H1 (cell line): Measurements from ENCODE around the gene PLXNB3. TPM values are rescaled to one million over a fixed set of nuclear protein-coding genes. Genes with fewer than 3 reads are reported as not detected.

Experiments
- CTCF ChIA-PET: fragments of 300-600 bp; sonication (Branson Sonifier 250); formaldehyde crosslinking; loops from one replicate; lab custom pipeline; 2021; ENCODE audit not compliant: partially characterized antibody; lab: Charles Lee
- POLR2A ChIA-PET: fragments of 300-600 bp; sonication (Branson Sonifier 250); formaldehyde crosslinking; loops from one replicate; lab custom pipeline; 2021; ENCODE audit warnings: inconsistent platforms; ENCODE audit not compliant: partially characterized antibody; lab: Charles Lee
- DNase-seq, 2 experiments: peaks; one replicate each; pipeline versions ENCODE4 v3.0.0 to v3.0.0-alpha.2; 2010 to 2022; ENCODE audit warnings: low spot score in 2 of 2, low read depth in 1 of 2, mixed read lengths in 1 of 2
- FAIRE-seq: peaks from 2 replicates; lab custom pipeline; 2011; peaks lifted over from hg19 to GRCh38; lab: Jason Lieb, UNC
- H2AFZ ChIP-seq: 2 replicates; pipeline ENCODE4 v1.8.1; 2012; ENCODE audit warnings: low read length, inconsistent platforms
- H2AK5ac ChIP-seq: 2 replicates; pipeline ENCODE4 v1.6.1; 2013; ENCODE audit warnings: low read depth, low read length
- H2BK120ac ChIP-seq: replicated peaks from 2 replicates; pipeline ENCODE3; 2013; ENCODE audit warnings: low read depth, low read length, inconsistent platforms
- H2BK12ac ChIP-seq: 2 replicates; pipeline ENCODE4 v1.6.1; 2013; ENCODE audit warnings: low read depth, low read length
- H2BK15ac ChIP-seq: 2 replicates; pipeline ENCODE4 v1.6.1; 2013; ENCODE audit warnings: low read length
- H2BK20ac ChIP-seq: 2 replicates; pipeline ENCODE4 v1.6.1; 2013; ENCODE audit warnings: low read length
- H2BK5ac ChIP-seq: 2 replicates; pipeline ENCODE4 v1.6.1; 2013; ENCODE audit warnings: low read depth, low read length
- H3K14ac ChIP-seq: 2 replicates; pipeline ENCODE4 v1.6.1; 2013; ENCODE audit warnings: inconsistent platforms; ENCODE audit not compliant: insufficient read length
- H3K18ac ChIP-seq: 2 replicates; pipeline ENCODE4 v1.6.1; 2013; ENCODE audit warnings: low read length; ENCODE audit errors: extremely low read depth
- H3K23ac ChIP-seq: 2 replicates; pipeline ENCODE4 v1.6.1; 2013; ENCODE audit warnings: inconsistent platforms; ENCODE audit not compliant: insufficient read length
- H3K23me2 ChIP-seq: 2 replicates; pipeline ENCODE4 v1.6.1; 2013; ENCODE audit warnings: low read depth, low read length
- H3K27ac ChIP-seq: 2 replicates; pipeline ENCODE4 v1.6.1; 2011; ENCODE audit warnings: low read depth, low read length, inconsistent platforms
- H3K27me3 ChIP-seq, 4 experiments: replicated peaks in 1 of 4; 1 replicate in 1 of 4; 2 replicates in 3 of 4; pipeline versions ENCODE4 v1.6.1 to v1.8.1; 2011 to 2013; ENCODE audit warnings: low read length in 3 of 4, mild to moderate bottlenecking in 3 of 4, inconsistent platforms in 2 of 4, mixed read lengths in 2 of 4, moderate library complexity in 1 of 4; ENCODE audit not compliant: control insufficient read depth in 3 of 4, insufficient read depth in 3 of 4; ENCODE audit errors: extremely low read depth in 1 of 4
- H3K36me3 ChIP-seq, 4 experiments: 2 replicates each; pipeline versions ENCODE4 v1.6.1 to v1.8.1; 2011 to 2013; ENCODE audit warnings: mild to moderate bottlenecking in 4 of 4, low read length in 3 of 4, moderate library complexity in 2 of 4, control low read depth in 1 of 4, inconsistent platforms in 1 of 4; ENCODE audit not compliant: insufficient read depth in 4 of 4, control insufficient read depth in 2 of 4
- H3K4ac ChIP-seq: replicated peaks from 2 replicates; pipeline ENCODE3; 2013; ENCODE audit warnings: low read length, low read depth, mixed read lengths, inconsistent platforms; ENCODE audit not compliant: insufficient read length
- H3K4me1 ChIP-seq, 4 experiments: replicated peaks in 1 of 4; 1 replicate in 1 of 4; 2 replicates in 3 of 4; pipeline versions ENCODE4 v1.6.1 to v1.8.1; 2011 to 2013; ENCODE audit warnings: low read length in 3 of 4, inconsistent platforms in 2 of 4, mixed read lengths in 1 of 4; ENCODE audit not compliant: insufficient read depth in 4 of 4, control insufficient read depth in 3 of 4
- H3K4me2 ChIP-seq, 2 experiments: 2 replicates each; pipeline versions ENCODE4 v1.6.1 to v1.8.1; 2011 to 2013; ENCODE audit warnings: low read depth in 2 of 2, low read length in 2 of 2, control low read depth in 1 of 2, inconsistent platforms in 1 of 2, mild to moderate bottlenecking in 1 of 2; ENCODE audit not compliant: insufficient read depth in 1 of 2
- H3K4me3 ChIP-seq, 4 experiments: fragments of 200-600, 300-600 bp in 1 of 4; sonication (generic), shearing (Covaris generic), sonication (Bioruptor Twin) in 1 of 4; 2 replicates each; pipeline versions ENCODE4 v1.5.1 to v1.8.1; 2011 to 2016; ENCODE audit warnings: low read length in 4 of 4, low read depth in 3 of 4, control low read depth in 2 of 4, inconsistent platforms in 2 of 4, mild to moderate bottlenecking in 2 of 4, mixed read lengths in 1 of 4, moderate library complexity in 1 of 4; ENCODE audit not compliant: insufficient read depth in 2 of 4; ENCODE audit errors: extremely low read depth in 1 of 4
- H3K56ac ChIP-seq: replicated peaks from 2 replicates; pipeline ENCODE3; 2013; ENCODE audit warnings: low read depth, mild to moderate bottlenecking, mixed read lengths, low read length, inconsistent platforms; ENCODE audit not compliant: insufficient read length
- H3K79me1 ChIP-seq: 2 replicates; pipeline ENCODE4 v1.6.1; 2013; ENCODE audit warnings: low read depth, low read length, control low read depth
- H3K79me2 ChIP-seq, 2 experiments: 2 replicates each; pipeline versions ENCODE4 v1.6.1 to v1.8.1; 2012 to 2013; ENCODE audit warnings: low read length in 2 of 2, mild to moderate bottlenecking in 2 of 2, inconsistent platforms in 1 of 2; ENCODE audit not compliant: insufficient read depth in 2 of 2, control insufficient read depth in 1 of 2
- H3K9ac ChIP-seq, 4 experiments: replicated peaks in 1 of 4; 1 replicate in 1 of 4; 2 replicates in 3 of 4; pipeline versions ENCODE4 v1.6.1 to v1.8.1; 2011 to 2013; ENCODE audit warnings: low read depth in 3 of 4, low read length in 3 of 4, control low read depth in 2 of 4, mild to moderate bottlenecking in 2 of 4, moderate library complexity in 2 of 4, inconsistent platforms in 1 of 4; ENCODE audit errors: extremely low read depth in 1 of 4
- H3K9me3 ChIP-seq, 2 experiments: 2 replicates each; pipeline versions ENCODE4 v1.6.1 to v1.8.1; 2012 to 2013; ENCODE audit warnings: mild to moderate bottlenecking in 2 of 2, moderate library complexity in 2 of 2, control low read depth in 1 of 2, inconsistent platforms in 1 of 2, low read depth in 1 of 2, low read length in 1 of 2, mixed read lengths in 1 of 2; ENCODE audit not compliant: insufficient read depth in 2 of 2
- H4K20me1 ChIP-seq, 2 experiments: replicated peaks in 1 of 2; 2 replicates each; pipeline versions ENCODE3 to v1.8.1; 2011 to 2013; ENCODE audit warnings: inconsistent platforms in 2 of 2, low read length in 2 of 2, mild to moderate bottlenecking in 1 of 2; ENCODE audit not compliant: insufficient read depth in 2 of 2, control insufficient read depth in 1 of 2
- H4K5ac ChIP-seq: 2 replicates; pipeline ENCODE4 v1.6.1; 2013; ENCODE audit warnings: low read length, low read depth, mixed read lengths, inconsistent platforms; ENCODE audit not compliant: insufficient read length
- H4K8ac ChIP-seq: 2 replicates; pipeline ENCODE4 v1.8.0; 2013; ENCODE audit warnings: mild to moderate bottlenecking, moderate library complexity, low read length, inconsistent platforms; ENCODE audit not compliant: insufficient read depth; ENCODE audit errors: extremely low read depth
- H4K91ac ChIP-seq: replicated peaks from 2 replicates; pipeline ENCODE3; 2013; ENCODE audit warnings: low read length, mixed read lengths, inconsistent platforms; ENCODE audit not compliant: insufficient read length
- CBX8 ChIP-seq: fragments of 300-800, 300-1000 bp; sonication (generic); IDR thresholded peaks from 2 replicates; pipeline ENCODE4 v1.7.1; 2016; ENCODE audit warnings: low read depth, low read length, borderline replicate concordance
- E2F6 ChIP-seq: IDR thresholded peaks from 2 replicates; pipeline ENCODE4 v1.6.1; 2012; ENCODE audit warnings: inconsistent platforms
- KDM1A ChIP-seq: fragments of 200-600, 300-600 bp; sonication (generic); IDR thresholded peaks from 2 replicates; pipeline ENCODE4 v1.7.1; 2016; ENCODE audit warnings: mild to moderate bottlenecking, low read length, borderline replicate concordance
- NRF1 ChIP-seq: IDR thresholded peaks from 2 replicates; pipeline ENCODE4 v1.6.1; 2011; ENCODE audit warnings: mild to moderate bottlenecking, low read depth, low read length, improper control_type of control experiment
- WGBS, 2 experiments: shearing (Covaris generic) in 1 of 2; methylation state at CpG; one replicate each; pipeline versions ENCODE4 v1.1.6 to v1.1.7; 2013 to 2015; ENCODE audit warnings: low lambda C conversion rate in 2 of 2, mixed read lengths in 2 of 2, inconsistent platforms in 1 of 2, low coverage in 1 of 2, missing lambda C conversion rate in 1 of 2; ENCODE audit not compliant: insufficient replicate concordance in 2 of 2, insufficient coverage in 1 of 2, insufficient read length in 1 of 2; ENCODE audit errors: extremely low coverage in 1 of 2, missing lambda C conversion rate in 1 of 2; 5-methylcytosine and 5-hydroxymethylcytosine counted together
- polyA plus RNA-seq, 7 experiments: library from polyadenylated mRNA; depleted of rRNA in 3 of 7; stranded (reverse) in 5 of 7; unstranded in 2 of 7; fragments of >200 nt in 5 of 7; fragments of 200-250 nt in 2 of 7; gene quantifications; 1 replicate in 5 of 7; 2 replicates in 1 of 7; 4 replicates in 1 of 7; pipeline versions ENCODE4 v1.2.1 to v1.2.3, GENCODE V29; 2011 to 2013; ENCODE audit warnings: missing spikeins in 2 of 7, mixed read lengths in 2 of 7
- total RNA-seq: library from RNA; stranded (reverse); fragmentation: NEBNext Ultra II Directional; extraction: Animal tissue kit (Norgen Biotek cat#: 25700); gene quantifications from 2 replicates; pipeline ENCODE4 v1.2.1, GENCODE V29; 2021

Gene PLXNB3
- total and polyA plus RNA-seq, 2 of the 8 experiments (the other 6 are each of a cell fraction or from before 2014, with no cell fraction given), result 1.2 to 2.7 TPM

GRCh38 chrX:153804100-153804595 is 40.1 kb downstream of the PLXNB3 start:
- DNase-seq, result no peak
- ChIA-PET CTCF (interaction anchor here (0.6 to 0.7 kb wide), 2 partner anchors 14 to 21 kb away, joined by 3 read pairs; no protein-coding TSS in a partner anchor), POLR2A (interaction anchor here (0.6 to 5.4 kb wide), 7 partner anchors 9 to 205 kb away, joined by 3 to 22 read pairs (median 3); partner anchors contain the start of genes IDH3G and SSR4)
- Histone ChIP-seq H4K5ac (no peak overlapping the region), H3K27ac (no peak overlapping the region), H3K79me2 (peaks cover 0 to 20% of the 10 kb centered on the region in 2 experiments; a peak in 2 of 4 replicates), H3K4me2 (no peak overlapping the region), H2BK15ac (no peak overlapping the region), H3K4me1 (no peaks in the 10 kb centered on the region), H2AK5ac (no peak overlapping the region), H4K91ac (no peak overlapping the region), H3K9ac (no peak overlapping the region), H4K20me1 (peaks cover 2 to 17% of the 10 kb centered on the region in 2 experiments), H2BK12ac (no peak overlapping the region), H2BK5ac (no peak overlapping the region), H3K4me3 (no peak overlapping the region), H3K27me3 (no peaks in the 10 kb centered on the region), H2BK120ac (no peak overlapping the region), H3K36me3 (peaks cover 0 to 21% (median under 1%) of the 10 kb centered on the region in 4 experiments; a peak in 3 of 8 replicates), H3K14ac (no peak overlapping the region), H4K8ac (peak overlapping the region; percentile 51; the same call in 1 of the 2 replicates), H3K18ac (no peak overlapping the region), H3K56ac (no peak overlapping the region), H2BK20ac (no peak overlapping the region), H3K4ac (no peak overlapping the region), H2AFZ (no peak overlapping the region), H3K9me3 (no peaks in the 10 kb centered on the region), H3K23ac (no peak overlapping the region), H3K79me1 (peaks cover 3% of the 10 kb centered on the region), H3K23me2 (no peaks in the 10 kb centered on the region)
- WGBS, 2 experiments, result 100% methylated on average over 4 of the region's 34 CpGs; no CpG with 5 or more reads in 1 of the 2 experiments
- no peak for FAIRE-seq
- TF ChIP-seq E2F6 (no peak), KDM1A (no peak), CBX8 (no peak), NRF1 (no peak)
